HEK293 (cell line): ENCODE results near the gene SARM1.

ENCODE experiments used
- CTCF ChIA-PET: fragments of 350-600 bp; formaldehyde crosslinking; extraction: SDS; loops from one replicate; lab custom pipeline; 2021; ENCODE audit warnings: antibody characterized with exemption; lab: Yijun Ruan, JAX
- POLR2A ChIA-PET: fragments of 300-600 bp; formaldehyde crosslinking; extraction: SDS; loops from one replicate; lab custom pipeline; 2020; ENCODE audit warnings: antibody characterized with exemption, inconsistent platforms; lab: Yijun Ruan, JAX
- H3K27ac ChIP-seq: fragments of 200-500 bp; sonication (Bioruptor generic); 2 replicates; pipeline ENCODE4 v1.5.1; 2014; ENCODE audit warnings: low read depth, low read length, control low read depth, inconsistent platforms; ENCODE audit errors: extremely low read depth
- H3K36me3 ChIP-seq, 2 experiments: fragments of 200-500 bp in 1 of 2; sonication (Bioruptor generic) in 1 of 2; 1 replicate in 1 of 2; 2 replicates in 1 of 2; pipeline ENCODE4 v1.5.1; 2014 to 2017; ENCODE audit warnings: inconsistent platforms in 2 of 2, low read length in 2 of 2; ENCODE audit not compliant: control insufficient read depth in 2 of 2, insufficient read depth in 1 of 2
- H3K4me1 ChIP-seq: fragments of 200-500 bp; sonication (Bioruptor generic); 2 replicates; pipeline ENCODE4 v1.5.1; 2014; ENCODE audit warnings: mild to moderate bottlenecking, low read length, inconsistent platforms; ENCODE audit not compliant: control insufficient read depth, insufficient read depth
- H3K4me3 ChIP-seq: 2 replicates; pipeline ENCODE4 v1.5.1; 2011; ENCODE audit warnings: low read depth, mild to moderate bottlenecking, control low read depth, low read length, moderate library complexity
- H3K9me3 ChIP-seq: fragments of 200-500 bp; sonication (Bioruptor generic); 2 replicates; pipeline ENCODE4 v1.5.1; 2014; ENCODE audit warnings: low read depth, low read length, inconsistent platforms; ENCODE audit not compliant: control insufficient read depth, insufficient read depth
- HOXD13 ChIP-seq: sonication (generic); formaldehyde crosslinking; IDR thresholded peaks from 2 replicates; pipeline ENCODE4 v1.8.0; 2022; ENCODE audit warnings: missing genetic modification reagents, borderline replicate concordance
- INSM2 ChIP-seq: fragments of 450-650 bp; formaldehyde crosslinking; IDR thresholded peaks from 2 replicates; pipeline ENCODE4 v1.5.1; 2016; ENCODE audit warnings: missing biosample characterization, missing genetic modification characterization
- KLF16 ChIP-seq: fragments of 450-650 bp; formaldehyde crosslinking; IDR thresholded peaks from 2 replicates; pipeline ENCODE4 v1.5.1; 2017; ENCODE audit warnings: missing biosample characterization, missing genetic modification characterization
- MYNN ChIP-seq: fragments of 450-650 bp; formaldehyde crosslinking; IDR thresholded peaks from 2 replicates; pipeline ENCODE4 v1.5.1; 2016; ENCODE audit warnings: missing biosample characterization, missing genetic modification characterization, borderline replicate concordance
- PBX3 ChIP-seq: sonication (generic); formaldehyde crosslinking; IDR thresholded peaks from 2 replicates; pipeline ENCODE4 v1.8.1; 2022; ENCODE audit warnings: mild to moderate bottlenecking, moderate library complexity, missing genetic modification reagents
- PRDM1 ChIP-seq: fragments of 450-650 bp; formaldehyde crosslinking; IDR thresholded peaks from 2 replicates; pipeline ENCODE4; 2016; ENCODE audit warnings: missing biosample characterization, missing genetic modification characterization
- SCRT1 ChIP-seq: fragments of 450-650 bp; formaldehyde crosslinking; IDR thresholded peaks from 2 replicates; pipeline ENCODE4 v1.5.1; 2016; ENCODE audit warnings: missing biosample characterization, missing genetic modification characterization, borderline replicate concordance
- YY2 ChIP-seq: fragments of 450-650 bp; formaldehyde crosslinking; IDR thresholded peaks from 2 replicates; pipeline ENCODE4 v1.5.1; 2016; ENCODE audit warnings: missing biosample characterization, missing genetic modification characterization
- ZBTB48 ChIP-seq: fragments of 450-650 bp; formaldehyde crosslinking; IDR thresholded peaks from 2 replicates; pipeline ENCODE4 v1.5.1; 2016; ENCODE audit warnings: missing biosample characterization, missing genetic modification characterization
- ZNF148 ChIP-seq: fragments of 450-650 bp; formaldehyde crosslinking; IDR thresholded peaks from 2 replicates; pipeline ENCODE4 v1.5.0; 2017; ENCODE audit warnings: missing biosample characterization, missing genetic modification characterization, borderline replicate concordance
- ZNF2 ChIP-seq: fragments of 450-650 bp; formaldehyde crosslinking; IDR thresholded peaks from 2 replicates; pipeline ENCODE4 v1.5.1; 2016; ENCODE audit warnings: missing biosample characterization, missing genetic modification characterization
- ZNF214 ChIP-seq: fragments of 450-650 bp; formaldehyde crosslinking; IDR thresholded peaks from 2 replicates; pipeline ENCODE4 v1.5.1; 2017; ENCODE audit warnings: missing biosample characterization, mild to moderate bottlenecking, missing genetic modification characterization, borderline replicate concordance
- ZNF239 ChIP-seq: fragments of 450-650 bp; formaldehyde crosslinking; IDR thresholded peaks from 2 replicates; pipeline ENCODE4 v1.5.1; 2016; ENCODE audit warnings: missing biosample characterization, missing genetic modification characterization
- ZNF248 ChIP-seq: fragments of 450-650 bp; formaldehyde crosslinking; IDR thresholded peaks from 2 replicates; pipeline ENCODE4 v1.5.1; 2017; ENCODE audit warnings: missing biosample characterization, missing genetic modification characterization
- ZNF362 ChIP-seq: fragments of 450-650 bp; formaldehyde crosslinking; IDR thresholded peaks from 2 replicates; pipeline ENCODE4 v1.5.1; 2016; ENCODE audit warnings: missing biosample characterization, missing genetic modification characterization
- ZNF37A ChIP-seq: fragments of 450-650 bp; IDR thresholded peaks from 2 replicates; pipeline ENCODE4 v1.5.1; 2018; ENCODE audit warnings: missing biosample characterization, missing genetic modification characterization
- ZNF391 ChIP-seq: fragments of 450-650 bp; formaldehyde crosslinking; IDR thresholded peaks from 2 replicates; pipeline ENCODE4 v1.5.1; 2016; ENCODE audit warnings: low read depth, missing biosample characterization, missing genetic modification characterization, borderline replicate concordance
- ZNF585B ChIP-seq: fragments of 450-650 bp; formaldehyde crosslinking; IDR thresholded peaks from 2 replicates; pipeline ENCODE4 v1.5.1; 2016; ENCODE audit warnings: missing biosample characterization, missing genetic modification characterization
- ZNF645 ChIP-seq: fragments of 450-650 bp; formaldehyde crosslinking; IDR thresholded peaks from 2 replicates; pipeline ENCODE4; 2016; ENCODE audit warnings: missing biosample characterization, missing genetic modification characterization
- ZNF791 ChIP-seq: fragments of 450-650 bp; formaldehyde crosslinking; IDR thresholded peaks from 2 replicates; pipeline ENCODE4 v1.5.1; 2016; ENCODE audit warnings: missing biosample characterization, missing genetic modification characterization

Gene SARM1

GRCh38 chr17:28413804-28414203, 42.3 kb downstream of the SARM1 start:
- no peaks in the 10 kb centered on the region for H3K36me3 ChIP-seq
- no peak for TF ChIP-seq ZNF248 (tag by site-specific recombination)
- TF ChIP-seq ZNF2 = no peak
- no peak for TF ChIP-seq YY2 (tag by site-specific recombination)
- H3K4me1 ChIP-seq = no peaks in the 10 kb centered on the region
- POLR2A ChIA-PET = no interaction called here
- no peaks in the 10 kb centered on the region for H3K9me3 ChIP-seq
- H3K4me3 ChIP-seq = no peak overlapping the region
- CTCF ChIA-PET = interaction anchor here (1.3 kb wide), 1 partner anchor 9 kb away, joined by 3 read pairs; no protein-coding TSS in a partner anchor
- no peak overlapping the region for H3K27ac ChIP-seq

GRCh38 chr17:28415886-28416285, 44.4 kb downstream of the SARM1 start:
- CTCF ChIA-PET = interaction anchor here (0.6 to 3.3 kb wide), 33 partner anchors 8 to 877 kb away, joined by 3 to 42 read pairs (median 5); partner anchors contain the start of genes IFT20, LYRM9, POLDIP2 and SARM1
- TF ChIP-seq ZBTB48 (no peak), MYNN (tag by site-specific recombination) (no peak), ZNF585B (no peak), KLF16 (no peak), ZNF645 (tag by site-specific recombination) (no peak), SCRT1 (tag by site-specific recombination) (no peak), INSM2 (tag by site-specific recombination) (no peak), ZNF239 (no peak), PRDM1 (tag by site-specific recombination) (no peak), PBX3 (CRISPR knock-in tag) (no peak), ZNF362 (tag by site-specific recombination) (no peak), ZNF391 (tag by site-specific recombination) (no peak), ZNF148 (tag by site-specific recombination) (no peak), ZNF214 (no peak), ZNF37A (tag by site-specific recombination) (no peak), HOXD13 (CRISPR knock-in tag) (no peak), ZNF791 (no peak)

More at GRCh38 chr17:28415886-28416285, 44.4 kb downstream of the SARM1 start:
- Histone ChIP-seq H3K9me3 (no peaks in the 10 kb centered on the region), H3K27ac (no peak overlapping the region), H3K4me3 (no peak overlapping the region), H3K36me3 (no peaks in the 10 kb centered on the region), H3K4me1 (no peaks in the 10 kb centered on the region)
- POLR2A ChIA-PET = interaction anchor here (1.3 to 2.9 kb wide), 4 partner anchors 8 to 80 kb away, joined by 6 to 14 read pairs (median 10); partner anchors contain the start of genes IFT20, POLDIP2 and TNFAIP1
